ENCODE results near the gene MOV10L1. TPM values are rescaled to one million over a fixed set of nuclear protein-coding genes. Genes with fewer than 3 reads are reported as not detected.

The MOV10L1 gene
- total and polyA plus RNA-seq, 4 donors: 0.27 to 11.9 (median 0.43) TPM

GRCh38 chr22:50044485-50045118, 45.2 kb upstream of the MOV10L1 start:
- H3K9me3 ChIP-seq (ENCODE audit: control insufficient read depth in 4 of 4, insufficient read depth in 3 of 4, low read length in 3 of 4): peaks cover 0 to 6% (median under 1%) of the 10 kb centered on the region in 4 donors
- H3K27ac ChIP-seq (ENCODE audit: low read depth in 1 of 2, low read length in 1 of 2): no peak overlapping the region
- no peak overlapping the region for H3K9ac ChIP-seq (ENCODE audit: insufficient read depth in 1 of 2, low read length in 2 of 2)
- TF ChIP-seq, protein P1, sequence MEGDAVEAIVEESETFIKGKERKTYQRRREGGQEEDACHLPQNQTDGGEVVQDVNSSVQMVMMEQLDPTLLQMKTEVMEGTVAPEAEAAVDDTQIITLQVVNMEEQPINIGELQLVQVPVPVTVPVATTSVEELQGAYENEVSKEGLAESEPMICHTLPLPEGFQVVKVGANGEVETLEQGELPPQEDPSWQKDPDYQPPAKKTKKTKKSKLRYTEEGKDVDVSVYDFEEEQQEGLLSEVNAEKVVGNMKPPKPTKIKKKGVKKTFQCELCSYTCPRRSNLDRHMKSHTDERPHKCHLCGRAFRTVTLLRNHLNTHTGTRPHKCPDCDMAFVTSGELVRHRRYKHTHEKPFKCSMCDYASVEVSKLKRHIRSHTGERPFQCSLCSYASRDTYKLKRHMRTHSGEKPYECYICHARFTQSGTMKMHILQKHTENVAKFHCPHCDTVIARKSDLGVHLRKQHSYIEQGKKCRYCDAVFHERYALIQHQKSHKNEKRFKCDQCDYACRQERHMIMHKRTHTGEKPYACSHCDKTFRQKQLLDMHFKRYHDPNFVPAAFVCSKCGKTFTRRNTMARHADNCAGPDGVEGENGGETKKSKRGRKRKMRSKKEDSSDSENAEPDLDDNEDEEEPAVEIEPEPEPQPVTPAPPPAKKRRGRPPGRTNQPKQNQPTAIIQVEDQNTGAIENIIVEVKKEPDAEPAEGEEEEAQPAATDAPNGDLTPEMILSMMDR (IDR thresholded peaks at IDR 0.05; ENCODE audit: control extremely low read depth, extremely low read depth): no peak
- H3K36me3 ChIP-seq (ENCODE audit: control insufficient read depth in 4 of 4, insufficient read depth in 4 of 4, low read length in 4 of 4): no peaks in the 10 kb centered on the region
- WGBS, 2 donors: 24 to 50% methylated on average over 30 of the region's 30 CpGs
- H3K4me3 ChIP-seq: no peak overlapping the region
- DNase-seq (no peak), ATAC-seq (ENCODE audit: insufficient read depth, low FRiP score) (no peak)
- no peaks in the 10 kb centered on the region for H3K4me1 ChIP-seq (ENCODE audit: control insufficient read depth in 5 of 5, insufficient read depth in 5 of 5, low read length in 5 of 5)
- H3K27me3 ChIP-seq (ENCODE audit: control insufficient read depth in 3 of 3, insufficient read depth in 3 of 3, low read length in 2 of 3): peaks cover 7 to 8% (median 8%) of the 10 kb centered on the region in 3 donors

GRCh38 chr22:50045211-50046018, 44.4 kb upstream of the MOV10L1 start:
- ATAC-seq (ENCODE audit: insufficient read depth, low FRiP score): no peak
- DNase-seq: no peak
- Histone ChIP-seq H3K27me3 (ENCODE audit: control insufficient read depth in 3 of 3, insufficient read depth in 3 of 3, low read length in 2 of 3) (peaks cover 7 to 8% (median 8%) of the 10 kb centered on the region in 3 donors), H3K36me3 (ENCODE audit: control insufficient read depth in 4 of 4, insufficient read depth in 4 of 4, low read length in 4 of 4) (no peaks in the 10 kb centered on the region), H3K4me1 (ENCODE audit: control insufficient read depth in 5 of 5, insufficient read depth in 5 of 5, low read length in 5 of 5) (no peaks in the 10 kb centered on the region), H3K4me3 (no peak overlapping the region), H3K27ac (ENCODE audit: low read depth in 1 of 2, low read length in 1 of 2) (no peak overlapping the region), H3K9me3 (ENCODE audit: control insufficient read depth in 4 of 4, insufficient read depth in 3 of 4, low read length in 3 of 4) (no peaks in the 10 kb centered on the region), H3K9ac (ENCODE audit: insufficient read depth in 1 of 2, low read length in 2 of 2) (no peak overlapping the region)
- TF ChIP-seq, protein P1 (IDR thresholded peaks at IDR 0.05; ENCODE audit: control extremely low read depth, extremely low read depth): no peak
- WGBS, 2 donors: 78 to 86% methylated on average over 31 to 35 of the region's 35 CpGs

- Histone ChIP-seq H3K4me3 (no peak overlapping the region), H3K27ac (ENCODE audit: low read depth in 1 of 2, low read length in 1 of 2) (no peak overlapping the region), H3K9ac (ENCODE audit: insufficient read depth in 1 of 2, low read length in 2 of 2) (no peak overlapping the region), H3K36me3 (ENCODE audit: control insufficient read depth in 4 of 4, insufficient read depth in 4 of 4, low read length in 4 of 4) (no peaks in the 10 kb centered on the region), H3K9me3 (ENCODE audit: control insufficient read depth in 4 of 4, insufficient read depth in 3 of 4, low read length in 3 of 4) (no peaks in the 10 kb centered on the region), H3K27me3 (ENCODE audit: control insufficient read depth in 3 of 3, insufficient read depth in 3 of 3, low read length in 2 of 3) (peaks cover 7 to 8% (median 8%) of the 10 kb centered on the region in 3 donors), H3K4me1 (ENCODE audit: control insufficient read depth in 5 of 5, insufficient read depth in 5 of 5, low read length in 5 of 5) (no peaks in the 10 kb centered on the region)
- 76 to 90% methylated on average over 19 of the region's 19 CpGs for WGBS, 2 donors
- TF ChIP-seq, protein P1 (IDR thresholded peaks at IDR 0.05; ENCODE audit: control extremely low read depth, extremely low read depth): no peak
- no peak for DNase-seq
- ATAC-seq (ENCODE audit: insufficient read depth, low FRiP score): no peak
Observed at GRCh38 chr22:50046019-50046415, 43.8 kb upstream of the MOV10L1 start.
